Duodenal mucosa (tissue), 2 donors: ENCODE data around the gene SVBP.
A peak's percentile ranks its signal among the peaks of the same experiment; 100 is the strongest.
"Not testable (repeated sequence)": the region's sequence is repeated elsewhere in the genome, so short reads cannot be mapped to it uniquely, and the experiment has no call there.

Source experiments
- H3K27ac ChIP-seq: one replicate; pipeline ENCODE4 v1.7.0; 2013; ENCODE audit warnings: low read depth, low read length
- H3K27me3 ChIP-seq, 2 donors: one replicate each; pipeline ENCODE4 v1.7.0; 2013; ENCODE audit warnings: low read length in 2 of 2, control low read depth in 1 of 2; ENCODE audit not compliant: insufficient read depth in 2 of 2, control insufficient read depth in 1 of 2
- H3K36me3 ChIP-seq, 2 donors: one replicate each; pipeline ENCODE4 v1.7.0; 2013; ENCODE audit warnings: low read length in 2 of 2, control low read depth in 1 of 2; ENCODE audit not compliant: insufficient read depth in 2 of 2, control insufficient read depth in 1 of 2
- H3K4me1 ChIP-seq, 2 donors: one replicate each; pipeline ENCODE4 v1.7.0; 2013; ENCODE audit warnings: low read length in 2 of 2, control low read depth in 1 of 2; ENCODE audit not compliant: insufficient read depth in 2 of 2, control insufficient read depth in 1 of 2
- H3K4me3 ChIP-seq, 2 donors: one replicate each; pipeline ENCODE4 v1.7.0; 2013; ENCODE audit warnings: low read length in 2 of 2, low read depth in 1 of 2
- H3K9ac ChIP-seq, 2 donors: one replicate each; pipeline ENCODE4 v1.7.0; 2013; ENCODE audit warnings: low read length in 2 of 2, low read depth in 1 of 2
- H3K9me3 ChIP-seq, 2 donors: one replicate each; pipeline ENCODE4 v1.7.0; 2013; ENCODE audit warnings: low read length in 2 of 2, control low read depth in 1 of 2; ENCODE audit not compliant: control insufficient read depth in 1 of 2

SVBP gene

DNA sequence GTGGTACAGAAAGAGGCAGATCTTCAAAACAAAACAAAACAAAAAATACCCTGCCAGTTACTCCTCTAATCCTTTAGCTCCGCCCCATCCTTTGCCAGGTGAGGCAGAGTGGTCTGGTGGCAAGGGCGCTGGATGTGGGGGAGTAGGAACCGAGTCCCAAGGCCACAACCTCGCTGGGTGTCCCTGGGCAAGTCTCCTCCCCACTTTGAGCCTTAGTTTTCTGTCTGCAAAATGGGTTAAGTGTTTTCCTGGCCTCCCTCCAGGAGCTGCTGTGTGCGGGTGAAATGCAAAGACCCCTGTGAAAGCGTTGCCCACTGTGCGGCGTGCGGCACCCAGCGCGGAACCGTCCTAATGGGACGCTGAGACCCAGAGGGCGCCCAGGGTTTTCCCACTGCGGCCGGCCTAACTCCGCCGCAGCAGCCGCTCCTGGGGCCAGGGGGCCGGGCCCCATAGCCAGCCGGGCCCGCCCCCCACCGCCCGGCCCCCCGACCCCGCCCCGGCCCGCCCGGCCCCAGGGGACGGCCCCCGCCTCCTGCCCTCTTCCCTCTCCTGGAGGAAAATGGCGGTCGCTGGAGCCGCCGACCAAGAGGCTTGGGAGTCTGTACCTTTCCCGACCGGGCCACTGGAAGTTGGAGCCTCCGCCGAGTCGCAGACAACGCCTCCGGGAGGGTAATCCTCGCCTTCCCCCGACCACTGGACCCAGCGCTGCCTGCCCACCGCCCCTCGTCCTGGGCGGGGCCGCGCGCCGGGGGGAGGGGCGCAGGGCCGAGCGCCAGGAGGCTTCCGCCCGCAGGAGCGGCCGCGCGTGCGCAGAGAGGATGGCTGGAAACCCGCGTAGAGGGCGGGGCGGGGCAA, at the start of gene SVBP, which contains the start of gene ERMAP:
TSS of gene SVBP (minus strand) at position 813 of the 855 bp plus-strand sequence. CDS start 853 bp downstream, outside the sequence.
TSS of gene ERMAP (plus strand) at position 538 of the 855 bp plus-strand sequence. CDS start 13,327 bp downstream, outside the sequence.
- H3K4me1 ChIP-seq = peaks cover 14 to 17% of the 10 kb centered on the region in 2 donors
- H3K9me3 ChIP-seq = no peaks in the 10 kb centered on the region
- H3K36me3 ChIP-seq = no peaks in the 10 kb centered on the region
- peak within 1 kb of the TSS; percentile 63 to 73 for H3K9ac ChIP-seq
- peak within 1 kb of the TSS; percentile 100 for H3K27ac ChIP-seq
- no peaks in the 10 kb centered on the region for H3K27me3 ChIP-seq
- peak within 1 kb of the TSS; percentile 84 to 92 for H3K4me3 ChIP-seq

DNA sequence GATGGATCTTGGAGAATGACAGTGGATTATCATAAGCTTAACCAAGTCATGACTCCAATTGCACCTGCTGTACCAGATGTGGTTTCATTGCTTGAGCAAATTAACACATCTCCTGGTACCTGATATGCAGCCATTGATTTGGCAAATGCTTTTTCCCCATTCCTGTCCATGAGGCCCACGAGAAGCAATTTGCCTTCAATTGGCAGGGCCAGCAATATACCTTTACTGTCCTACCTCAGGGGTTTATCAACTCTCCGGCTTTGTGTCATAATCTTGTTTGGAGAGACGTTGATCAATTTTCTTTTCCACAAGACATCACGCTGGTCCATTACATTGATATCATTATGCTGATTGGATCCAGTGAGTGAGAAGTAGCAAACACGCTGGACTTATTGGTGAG, 49.4 kb upstream of the SVBP start:
- Histone ChIP-seq H3K9ac (no peak overlapping the region), H3K4me3 (no peak overlapping the region), H3K27me3 (no peaks in the 10 kb centered on the region), H3K27ac (no peak overlapping the region), H3K4me1 (no peaks in the 10 kb centered on the region), H3K36me3 (no peaks in the 10 kb centered on the region), H3K9me3 (no peaks in the 10 kb centered on the region)

GRCh38 chr1:42861014-42861399, 43.8 kb upstream of the SVBP start:
- Histone ChIP-seq H3K4me1 (no peaks in the 10 kb centered on the region), H3K4me3 (no peak overlapping the region), H3K36me3 (no peaks in the 10 kb centered on the region), H3K9me3 (peaks cover 3 to 4% of the 10 kb centered on the region in 2 donors), H3K9ac (no peak overlapping the region), H3K27ac (no peak overlapping the region), H3K27me3 (no peaks in the 10 kb centered on the region)

GRCh38 chr1:42860339-42861013, 43.3 kb upstream of the SVBP start:
- Histone ChIP-seq H3K27me3 (no peaks in the 10 kb centered on the region), H3K9ac (no peak overlapping the region), H3K4me1 (no peaks in the 10 kb centered on the region), H3K27ac (no peak overlapping the region), H3K4me3 (no peak overlapping the region), H3K9me3 (peaks cover 3 to 5% of the 10 kb centered on the region in 2 donors), H3K36me3 (no peaks in the 10 kb centered on the region)

DNA sequence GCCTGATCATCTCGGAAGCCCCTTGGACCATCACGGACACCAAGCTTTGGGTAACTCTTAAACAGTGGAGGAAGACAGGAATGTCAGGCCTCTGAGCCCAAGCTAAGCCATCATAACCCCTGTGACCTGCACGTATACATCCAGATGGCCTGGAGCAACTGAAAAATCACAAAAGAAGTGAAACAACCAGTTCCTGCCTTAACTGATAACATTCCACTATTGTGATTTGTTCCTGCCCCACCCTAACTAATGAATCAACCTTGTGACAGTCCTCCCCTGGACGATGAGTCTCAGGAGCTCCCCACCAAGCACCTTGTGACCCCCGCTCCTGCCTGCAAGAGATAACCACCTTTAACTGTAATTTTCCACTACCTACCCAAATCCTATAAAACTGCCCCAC, 42.2 kb upstream of the SVBP start:
- not testable (repeated sequence) for H3K27me3 ChIP-seq, H3K36me3 ChIP-seq, H3K4me1 ChIP-seq, H3K9ac ChIP-seq, H3K27ac ChIP-seq, H3K4me3 ChIP-seq, H3K9me3 ChIP-seq

DNA sequence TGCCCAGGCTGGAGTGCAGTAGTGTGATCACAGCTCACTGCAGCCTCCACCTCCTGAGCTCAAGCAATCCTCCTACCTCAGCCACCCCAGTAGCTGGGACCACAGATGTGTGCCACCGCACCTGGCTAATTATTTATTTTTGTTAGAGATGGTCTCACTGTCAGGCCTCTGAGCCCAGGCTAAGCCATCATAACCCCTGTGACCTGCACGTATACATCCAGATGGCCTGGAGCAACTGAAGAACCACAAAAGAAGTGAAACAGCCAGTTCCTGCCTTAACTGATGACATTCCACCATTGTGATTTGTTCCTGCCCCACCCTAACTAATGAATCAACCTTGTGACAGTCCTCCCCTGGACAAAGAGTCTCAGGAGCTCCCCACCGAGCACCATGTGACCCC, 39.4 kb upstream of the SVBP start:
- H3K27ac ChIP-seq, H3K9me3 ChIP-seq, H3K36me3 ChIP-seq, H3K9ac ChIP-seq, H3K4me3 ChIP-seq, H3K4me1 ChIP-seq, H3K27me3 ChIP-seq: not testable (repeated sequence)

DNA sequence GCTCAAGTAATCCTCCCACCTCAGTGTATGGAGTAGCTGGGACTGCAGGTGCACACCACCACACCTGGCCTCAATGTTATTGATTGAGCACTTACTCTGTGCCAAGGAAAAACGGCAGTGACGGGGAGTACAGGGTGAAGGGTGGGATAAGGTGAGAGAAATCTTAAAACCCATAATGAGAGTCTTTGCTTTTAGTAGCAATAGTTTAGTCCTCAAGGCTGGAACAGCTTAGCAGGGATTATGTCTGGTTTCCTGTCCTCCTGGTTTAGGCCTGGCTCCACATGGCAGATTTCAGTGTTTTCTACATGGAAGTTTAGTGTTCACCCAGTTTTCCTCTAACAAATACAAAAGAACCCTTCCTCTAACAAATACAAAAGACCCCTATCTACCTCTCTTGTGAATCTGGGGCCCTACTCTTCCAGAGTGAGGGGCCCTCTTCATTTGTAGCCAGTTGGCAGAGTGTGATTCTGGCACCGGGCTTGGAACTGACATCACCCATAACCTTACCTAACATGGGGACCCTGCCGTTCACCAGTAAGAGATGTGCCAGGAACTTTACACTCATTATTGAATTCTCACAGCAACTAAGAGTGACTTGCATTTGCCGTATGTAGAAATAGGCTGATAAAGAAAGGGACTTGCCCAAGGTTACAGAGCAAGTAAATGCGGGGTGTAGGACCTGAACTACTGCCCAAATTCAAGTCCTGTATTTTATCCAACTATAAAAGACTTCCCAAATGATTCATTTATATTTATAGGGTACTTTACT, 36.1 kb upstream of the SVBP start:
- Histone ChIP-seq H3K9ac (no peak overlapping the region), H3K27me3 (no peaks in the 10 kb centered on the region), H3K4me3 (no peak overlapping the region), H3K27ac (no peak overlapping the region), H3K9me3 (peaks cover 0 to 5% of the 10 kb centered on the region in 2 donors), H3K4me1 (no peaks in the 10 kb centered on the region), H3K36me3 (peaks cover 9 to 19% of the 10 kb centered on the region in 2 donors)

DNA sequence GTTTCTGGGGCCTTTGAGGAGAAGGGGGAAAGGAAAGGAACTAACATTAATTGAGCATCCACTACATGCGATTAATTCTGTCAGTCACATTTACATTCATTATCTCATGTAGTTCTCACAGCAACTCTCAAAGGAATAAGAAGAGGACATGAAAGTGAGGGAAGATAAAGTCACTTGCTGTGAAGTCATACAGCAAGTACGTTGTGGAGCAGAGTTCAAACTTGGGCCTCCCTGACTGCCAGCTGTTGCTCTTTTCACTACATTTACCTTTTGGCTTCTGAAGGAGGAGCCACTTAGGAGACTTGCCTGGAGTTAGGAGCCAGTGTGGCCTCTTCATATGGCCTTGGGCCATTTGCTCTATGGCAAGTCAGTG, 35.4 kb upstream of the SVBP start:
- H3K4me1 ChIP-seq = peaks cover 0 to 5% of the 10 kb centered on the region in 2 donors
- H3K9me3 ChIP-seq = peaks cover 0 to 5% of the 10 kb centered on the region in 2 donors
- H3K4me3 ChIP-seq = no peak overlapping the region
- H3K36me3 ChIP-seq = peaks cover 9 to 19% of the 10 kb centered on the region in 2 donors
- H3K27ac ChIP-seq = no peak overlapping the region
- no peak overlapping the region for H3K9ac ChIP-seq
- no peaks in the 10 kb centered on the region for H3K27me3 ChIP-seq

DNA sequence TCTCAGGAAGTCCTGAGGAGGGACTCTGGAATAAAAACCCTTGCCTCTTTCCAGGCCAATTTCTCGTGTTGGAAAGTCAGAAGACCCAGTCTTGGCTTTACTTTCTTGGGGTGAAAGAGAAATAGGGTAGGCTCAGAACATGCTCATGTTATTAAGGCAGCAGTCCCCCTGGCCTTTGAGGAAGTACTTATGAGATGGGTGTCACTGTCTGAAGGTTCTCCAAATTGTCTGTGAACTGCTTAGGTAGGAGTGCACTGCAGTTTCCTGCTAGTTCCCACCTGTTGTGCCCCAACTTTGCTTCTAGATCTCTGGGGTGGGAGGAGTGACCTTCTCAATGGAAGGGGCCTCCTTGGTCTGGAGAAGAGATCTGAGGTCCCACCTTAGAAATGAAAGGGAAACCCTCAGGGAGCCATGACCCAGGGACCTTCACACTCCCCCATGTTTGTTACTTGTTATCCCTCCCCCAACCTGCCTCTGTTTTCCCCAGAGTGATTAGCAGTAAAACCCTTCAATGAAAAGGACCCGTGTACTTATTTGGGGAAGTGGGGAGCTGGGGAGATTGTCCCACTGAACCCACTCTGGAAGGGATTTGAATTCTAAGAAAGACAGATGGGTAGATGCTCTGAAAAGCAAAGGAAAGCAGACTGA, 34.9 kb upstream of the SVBP start:
- Histone ChIP-seq H3K9ac (no peak overlapping the region), H3K9me3 (peaks cover 0 to 5% of the 10 kb centered on the region in 2 donors), H3K4me1 (peaks cover 3 to 10% of the 10 kb centered on the region in 2 donors), H3K27me3 (no peaks in the 10 kb centered on the region), H3K36me3 (peaks cover 9 to 19% of the 10 kb centered on the region in 2 donors), H3K27ac (no peak overlapping the region), H3K4me3 (no peak overlapping the region)
